OCI-LY7 (cell line): ENCODE results near the gene BEAN1. TPM values are rescaled to one million over a fixed set of nuclear protein-coding genes. Genes with fewer than 3 reads are reported as not detected.

Experiments used
- BruUV-seq: library from RNA; stranded (reverse); fragments of 400-500 nt; replicated peaks from 2 replicates; lab custom pipeline; 2021; lab: Mats Ljungman, UMichigan
- CTCF ChIA-PET: fragments of 300-600 bp; sonication (Branson Sonifier 250); formaldehyde crosslinking; loops from one replicate; lab custom pipeline; 2022; ENCODE audit warnings: antibody characterized with exemption; ENCODE audit not compliant: unreplicated experiment; lab: Charles Lee
- POLR2A ChIA-PET: fragments of 300-600 bp; sonication (Branson Sonifier 250); formaldehyde crosslinking; loops from one replicate; lab custom pipeline; 2022; ENCODE audit warnings: antibody characterized with exemption; lab: Charles Lee
- DNase-seq: peaks from one replicate; pipeline ENCODE4 v3.0.0-alpha.2; 2015; ENCODE audit warnings: low spot score
- H2AFZ ChIP-seq: fragments of 200-600 bp; sonication (generic), shearing (Covaris generic); 2 replicates; pipeline ENCODE4 v1.6.1; 2014; ENCODE audit warnings: mild to moderate bottlenecking, antibody characterized with exemption, low read length, moderate library complexity
- H3K27ac ChIP-seq: fragments of 200-600 bp; sonication (generic); 2 replicates; pipeline ENCODE4 v1.5.1; 2014; ENCODE audit warnings: mixed run types, low read depth, mild to moderate bottlenecking, moderate library complexity, low read length, inconsistent platforms; ENCODE audit not compliant: poor library complexity, severe bottlenecking
- H3K36me3 ChIP-seq: fragments of 200-600 bp; sonication (generic); 2 replicates; pipeline ENCODE4 v1.6.1; 2014; ENCODE audit warnings: mild to moderate bottlenecking, antibody characterized with exemption, low read length, moderate library complexity, mixed read lengths; ENCODE audit not compliant: insufficient read depth
- H3K4me1 ChIP-seq: fragments of 200-600 bp; sonication (generic); 2 replicates; pipeline ENCODE4 v1.5.1; 2014; ENCODE audit warnings: mild to moderate bottlenecking, low read length; ENCODE audit not compliant: insufficient read depth, poor library complexity, severe bottlenecking
- H3K4me2 ChIP-seq: fragments of 200-600 bp; sonication (generic); 2 replicates; pipeline ENCODE4 v1.6.1; 2014; ENCODE audit warnings: mild to moderate bottlenecking, low read length
- H3K4me3 ChIP-seq: fragments of 200-600 bp; sonication (generic); 2 replicates; pipeline ENCODE4 v1.5.1; 2014; ENCODE audit warnings: mild to moderate bottlenecking, low read depth, low read length; ENCODE audit not compliant: poor library complexity, severe bottlenecking
- H3K79me2 ChIP-seq: fragments of 200-600 bp; sonication (generic); 2 replicates; pipeline ENCODE4 v1.6.1; 2016; ENCODE audit warnings: low read depth, mild to moderate bottlenecking, low read length, moderate library complexity, mixed read lengths; ENCODE audit not compliant: insufficient read depth
- H3K9me2 ChIP-seq: fragments of 200-600 bp; sonication (generic); 2 replicates; pipeline ENCODE4 v1.6.1; 2016; ENCODE audit warnings: mild to moderate bottlenecking, low read length, mixed read lengths; ENCODE audit not compliant: insufficient read depth
- H3K9me3 ChIP-seq: fragments of 200-600 bp; sonication (generic); 2 replicates; pipeline ENCODE4 v1.6.1; 2014; ENCODE audit warnings: mild to moderate bottlenecking, mixed run types, low read length, mixed read lengths
- H4K20me1 ChIP-seq: fragments of 200-600 bp; sonication (generic); 2 replicates; pipeline ENCODE4 v1.6.1; 2014; ENCODE audit warnings: mild to moderate bottlenecking, antibody characterized with exemption, low read length, moderate library complexity, mixed read lengths; ENCODE audit not compliant: insufficient read depth
- CTCF ChIP-seq: fragments of 200-600 bp; sonication (generic); conservative IDR thresholded peaks from 2 replicates; pipeline ENCODE4 v1.5.1; 2014; ENCODE audit warnings: mild to moderate bottlenecking, antibody characterized with exemption, low read length, moderate library complexity, mixed read lengths
- EZH2phosphoT487 ChIP-seq: fragments of 200-600 bp; sonication (generic); IDR thresholded peaks from 2 replicates; pipeline ENCODE4 v1.6.1; 2018; ENCODE audit warnings: low read depth, borderline replicate concordance, mild to moderate bottlenecking, mixed run types, antibody characterized with exemption, low read length, moderate library complexity, mixed read lengths
- intact Hi-C: fragments of 100-400 bp; cut with micrococcal nuclease; formaldehyde crosslinking; loops from one replicate; pipeline ENCODE4 v1.10.0; 2022; ENCODE audit not compliant: unreplicated experiment
- total RNA-seq, 2 experiments: library from RNA; depleted of rRNA in 1 of 2; stranded (reverse); fragments of >200 nt in 1 of 2; shearing (Covaris generic) in 1 of 2; gene quantifications; 2 replicates each; pipeline ENCODE4 v1.2.3, GENCODE V29; 2014 to 2022

Gene BEAN1
- total RNA-seq, 2 experiments from 2014 or later = 0.13 TPM; not detected in 1

DNA sequence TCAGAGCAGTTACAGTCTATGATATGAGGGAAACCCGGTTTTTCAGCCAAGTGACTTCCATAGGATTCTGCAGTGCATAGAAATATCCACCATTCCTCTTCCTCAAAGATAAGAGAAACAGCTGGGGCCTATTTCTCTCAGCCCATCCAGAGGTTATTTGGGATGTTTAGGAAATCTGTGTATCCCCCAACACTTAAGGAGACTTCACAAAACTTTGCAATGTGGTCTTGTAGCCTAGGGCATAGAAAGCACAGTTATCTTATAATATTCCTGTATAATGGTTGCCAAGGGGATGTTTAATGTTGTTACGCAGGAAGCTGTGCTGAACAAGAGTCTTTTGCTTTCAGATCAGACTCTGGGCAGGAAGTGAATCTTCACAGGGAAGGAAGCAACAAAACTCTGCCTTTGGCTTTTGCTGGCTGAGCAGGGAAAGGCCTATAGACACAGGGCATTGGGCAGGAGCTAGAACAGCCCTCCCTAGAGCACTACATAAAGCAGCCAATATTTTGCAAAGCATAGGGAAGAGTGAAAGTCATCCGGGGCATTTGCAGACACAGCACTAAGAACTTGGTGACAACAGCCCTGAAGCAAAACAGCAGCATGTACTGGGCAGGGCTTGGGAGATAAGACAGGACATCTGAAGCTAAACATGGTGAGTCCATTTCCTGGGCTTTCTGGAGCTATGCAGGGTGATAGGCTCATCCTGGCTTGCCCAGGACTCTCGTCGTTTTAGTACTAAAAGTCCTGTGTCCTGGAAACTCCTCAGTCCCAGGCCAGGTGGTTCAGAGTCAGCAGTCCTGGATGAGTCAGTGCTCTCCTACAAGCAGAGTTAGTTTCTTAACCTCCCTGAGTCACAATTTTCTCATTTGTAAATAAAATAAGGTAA, 18.7 kb upstream of the BEAN1 start:
- Histone ChIP-seq H3K36me3 (no peaks in the 10 kb centered on the region), H3K9me3 (peaks cover 11% of the 10 kb centered on the region; the same call in 1 of the 2 replicates), H3K27ac (no peak overlapping the region), H2AFZ (peak overlapping the region; percentile 93), H3K4me2 (peak overlapping the region; percentile 59), H3K4me3 (peak overlapping the region; percentile 42), H4K20me1 (no peaks in the 10 kb centered on the region), H3K79me2 (no peaks in the 10 kb centered on the region), H3K4me1 (peaks cover 15% of the 10 kb centered on the region), H3K9me2 (no peaks in the 10 kb centered on the region)
- TF ChIP-seq CTCF (no peak), EZH2phosphoT487 (no peak)
- intact Hi-C loops = loop anchor here (5.0 to 10.0 kb wide), 2 partner anchors 199 to 316 kb away; no protein-coding TSS in a partner anchor
- POLR2A ChIA-PET = interaction anchor here (0.5 to 1.4 kb wide), 5 partner anchors 145 to 318 kb away, joined by 3 to 6 read pairs (median 3); no protein-coding TSS in a partner anchor
- peak; percentile 62 for DNase-seq
- CTCF ChIA-PET = interaction anchor here (0.7 to 1.1 kb wide), 2 partner anchors 68 to 182 kb away, joined by 4 to 7 read pairs; no protein-coding TSS in a partner anchor
- no TSS peak for BruUV-seq

- intact Hi-C loops = loop anchor here (5.0 to 10.0 kb wide), 2 partner anchors 198 to 316 kb away; no protein-coding TSS in a partner anchor
- no peaks in the 10 kb centered on the region for H3K36me3 ChIP-seq
- no peak overlapping the region for H3K4me2 ChIP-seq
- H4K20me1 ChIP-seq = no peaks in the 10 kb centered on the region
- CTCF ChIA-PET = interaction anchor here (0.7 to 1.1 kb wide), 2 partner anchors 67 to 182 kb away, joined by 4 to 7 read pairs; no protein-coding TSS in a partner anchor
- no peak overlapping the region for H3K27ac ChIP-seq
- H3K9me2 ChIP-seq = no peaks in the 10 kb centered on the region
- H3K4me1 ChIP-seq = peaks cover 15% of the 10 kb centered on the region
- H3K79me2 ChIP-seq = no peaks in the 10 kb centered on the region
- TF ChIP-seq CTCF (no peak), EZH2phosphoT487 (no peak)
- no peak for DNase-seq
- peaks cover 11% of the 10 kb centered on the region; the same call in 1 of the 2 replicates for H3K9me3 ChIP-seq
- H3K4me3 ChIP-seq = no peak overlapping the region
- TSS peak; percentile 60 for BruUV-seq
- POLR2A ChIA-PET = interaction anchor here (0.6 to 1.4 kb wide), 5 partner anchors 144 to 359 kb away, joined by 3 to 7 read pairs (median 3); no protein-coding TSS in a partner anchor
- H2AFZ ChIP-seq = peak overlapping the region; percentile 93; the same call in 1 of the 2 replicates
Measured at GRCh38 chr16:66409156-66409555, 17.9 kb upstream of the BEAN1 start.
